Activated CD4-positive, alpha-beta T cell treated with anti-CD3 and anti-CD28 coated beads, Interleukin-2, amount 50 U/mL, for 24 hours (primary cell): ENCODE measurements around the gene CCDC86.

ENCODE experiments used
- DNase-seq, 2 donors: peaks; one replicate each; pipeline ENCODE4 v3.0.0-alpha.2; 2020; ENCODE audit warnings: low read depth in 1 of 2, low spot score in 1 of 2

The CCDC86 gene

DNA sequence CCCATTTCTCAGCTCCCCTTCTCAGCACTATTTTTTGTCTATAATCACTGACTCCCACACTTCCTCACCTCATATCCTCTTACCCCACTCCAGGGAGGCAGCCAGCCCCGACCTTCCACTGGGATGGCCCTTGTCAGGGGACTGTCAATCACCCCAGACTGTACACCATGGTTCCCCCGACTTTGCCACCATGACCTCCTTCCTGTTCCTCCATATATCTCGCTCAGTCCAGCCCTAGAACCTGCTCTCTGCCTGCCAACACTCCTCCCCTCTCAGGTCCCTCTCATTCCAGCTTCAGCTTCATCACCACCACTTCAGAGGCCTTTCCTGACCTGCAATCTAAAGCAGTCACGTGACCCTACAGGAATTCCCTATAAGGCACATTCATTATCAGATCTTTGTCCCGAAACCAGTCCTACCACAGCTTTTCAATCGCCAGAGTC, 48.0 kb downstream of the CCDC86 start:
- DNase-seq, result no peak

DNA sequence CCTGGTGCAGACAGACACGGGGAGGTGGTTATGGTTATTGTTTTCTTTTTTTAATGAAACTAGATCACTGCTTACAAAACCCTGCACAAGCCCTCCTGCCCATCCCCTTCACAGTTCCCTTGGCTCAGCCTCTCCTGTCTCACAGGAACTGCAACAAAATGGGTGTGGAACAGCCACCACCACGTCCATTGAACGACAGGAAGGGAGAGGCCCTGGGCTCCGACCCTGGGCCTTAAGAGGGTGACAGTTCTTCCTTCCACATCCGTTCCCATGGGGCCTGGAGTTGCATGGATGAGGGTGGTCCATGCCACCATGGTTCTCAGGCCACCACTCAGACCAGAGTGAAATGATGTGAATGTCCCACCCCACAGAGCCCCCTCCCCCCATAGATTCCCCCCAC, 48.8 kb downstream of the CCDC86 start:
- DNase-seq, result no peak

GRCh38 chr11:60891103-60891741, 49.3 kb downstream of the CCDC86 start:
- DNase-seq, result no peak

- no peak for DNase-seq
Observed at GRCh38 chr11:60895687-60896086, 53.8 kb downstream of the CCDC86 start.

DNA sequence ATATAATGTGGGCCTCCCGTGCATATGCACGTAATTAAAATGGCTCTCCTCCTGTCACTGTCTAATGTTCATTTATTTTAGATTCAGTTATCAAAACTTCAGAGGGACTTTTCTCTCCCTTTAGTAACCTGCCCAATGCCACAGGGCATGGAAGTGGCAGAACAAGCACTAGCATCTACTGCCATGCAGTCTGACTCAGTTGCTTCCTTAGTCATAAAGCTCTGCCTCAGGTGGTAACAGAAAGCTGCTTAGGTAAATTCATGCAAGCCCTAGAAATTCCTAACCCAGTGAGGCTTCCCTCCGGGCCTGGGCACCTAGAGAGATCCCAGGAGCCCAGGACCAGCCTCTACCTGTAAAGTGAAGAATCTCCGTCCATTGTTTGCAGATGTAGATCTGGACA, 55.6 kb downstream of the CCDC86 start:
- no peak for DNase-seq

GRCh38 chr11:60899046-60899936, 57.4 kb downstream of the CCDC86 start:
- no peak for DNase-seq

- DNase-seq, result no peak
Observed at GRCh38 chr11:60899977-60900376, 58.1 kb downstream of the CCDC86 start.
